Measurements from ENCODE around the gene EIF4E. TPM values are rescaled to one million over a fixed set of nuclear protein-coding genes. Genes with fewer than 3 reads are reported as not detected.
"Not testable (repeated sequence)": the region's sequence is repeated elsewhere in the genome, so short reads cannot be mapped to it uniquely, and the experiment has no call there.

EIF4E gene
- total RNA-seq, 1 donor from 2014 or later: 93.0 TPM

- intact Hi-C loops (cut with micrococcal nuclease): not testable (repeated sequence)
Measured at GRCh38 chr4:98934851-98935250, 5.9 kb upstream of the EIF4E start.

- intact Hi-C loops (cut with micrococcal nuclease): no loop called here
Measured at GRCh38 chr4:98932539-98932938, 3.6 kb upstream of the EIF4E start.

- intact Hi-C loops (cut with micrococcal nuclease): loop anchor here (1.0 kb wide), 1 partner anchor 577 kb away; no protein-coding TSS in a partner anchor
Measured at GRCh38 chr4:98930311-98930865, 1.5 kb upstream of the EIF4E start.

GRCh38 chr4:98929341-98930267, 671 bp upstream of the EIF4E start:
- intact Hi-C loops (cut with micrococcal nuclease): loop anchor here (1.0 to 5.0 kb wide), 18 partner anchors 66 to 1021 kb away; partner anchors contain the start of genes ADH5, DAPP1, H2AZ1 and LAMTOR3

- intact Hi-C loops (cut with micrococcal nuclease): loop anchor here (1.0 to 5.0 kb wide), 6 partner anchors 222 to 967 kb away; partner anchors contain the start of genes DAPP1 and LAMTOR3
Measured at GRCh38 chr4:98928131-98928504, 815 bp downstream of the EIF4E start.

GRCh38 chr4:98926257-98926656, 2.7 kb downstream of the EIF4E start:
- intact Hi-C loops (cut with micrococcal nuclease): loop anchor here (5.0 kb wide), 1 partner anchor 479 kb away; no protein-coding TSS in a partner anchor

GRCh38 chr4:98921292-98921691, 7.6 kb downstream of the EIF4E start:
- intact Hi-C loops (cut with micrococcal nuclease): no loop called here

- intact Hi-C loops (cut with micrococcal nuclease): no loop called here
Measured at GRCh38 chr4:98919996-98920395, 8.9 kb downstream of the EIF4E start.

- intact Hi-C loops (cut with micrococcal nuclease): not testable (repeated sequence)
Measured at GRCh38 chr4:98910728-98911127, 18.2 kb downstream of the EIF4E start.

- intact Hi-C loops (cut with micrococcal nuclease): no loop called here
Measured at GRCh38 chr4:98909646-98910401, 19.1 kb downstream of the EIF4E start.

GRCh38 chr4:98908703-98909262, 20.1 kb downstream of the EIF4E start:
- intact Hi-C loops (cut with micrococcal nuclease): no loop called here

GRCh38 chr4:98908182-98908581, 20.8 kb downstream of the EIF4E start:
- intact Hi-C loops (cut with micrococcal nuclease): no loop called here

- intact Hi-C loops (cut with micrococcal nuclease): no loop called here
Measured at GRCh38 chr4:98905839-98906238, 23.1 kb downstream of the EIF4E start.

GRCh38 chr4:98905297-98905696, 23.6 kb downstream of the EIF4E start:
- intact Hi-C loops (cut with micrococcal nuclease): no loop called here

- intact Hi-C loops (cut with micrococcal nuclease): no loop called here
Measured at GRCh38 chr4:98903963-98904362, 25.0 kb downstream of the EIF4E start.

GRCh38 chr4:98903561-98903960, 25.4 kb downstream of the EIF4E start:
- intact Hi-C loops (cut with micrococcal nuclease): no loop called here

GRCh38 chr4:98899277-98899676, 29.7 kb downstream of the EIF4E start:
- intact Hi-C loops (cut with micrococcal nuclease): no loop called here

- intact Hi-C loops (cut with micrococcal nuclease): no loop called here
Measured at GRCh38 chr4:98891478-98892337, 37.2 kb downstream of the EIF4E start.

GRCh38 chr4:98890702-98891455, 38.1 kb downstream of the EIF4E start:
- intact Hi-C loops (cut with micrococcal nuclease): no loop called here

GRCh38 chr4:98887145-98887544, 41.8 kb downstream of the EIF4E start:
- intact Hi-C loops (cut with micrococcal nuclease): no loop called here
